Common myeloid progenitor, CD34-positive (primary cell): ENCODE data around the gene AMBP.

Experiments
- CTCF ChIA-PET: fragments of 350-600 bp; sonication (Branson Sonifier 250); formaldehyde crosslinking; loops from one replicate; lab custom pipeline; 2021; ENCODE audit warnings: antibody characterized with exemption; lab: Charles Lee
- POLR2A ChIA-PET: fragments of 350-600 bp; sonication (Branson Sonifier 250); formaldehyde crosslinking; loops from one replicate; lab custom pipeline; 2021; ENCODE audit warnings: antibody characterized with exemption; lab: Charles Lee
- DNase-seq, 3 donors: peaks; one replicate each; pipeline versions ENCODE4 v3.0.0 to v3.0.0-alpha.2; 2013
- H3K27ac ChIP-seq, 2 experiments: 1 replicate in 1 of 2; 2 replicates in 1 of 2; pipeline ENCODE4 v1.7.0; 2013; ENCODE audit warnings: inconsistent platforms in 2 of 2, low read length in 2 of 2, mild to moderate bottlenecking in 2 of 2, low read depth in 1 of 2, moderate library complexity in 1 of 2; ENCODE audit not compliant: severe bottlenecking in 2 of 2, insufficient read depth in 1 of 2, poor library complexity in 1 of 2
- H3K27me3 ChIP-seq, 5 experiments: replicated peaks in 2 of 5; 1 replicate in 3 of 5; 2 replicates in 2 of 5; pipeline versions ENCODE4 v1.6.1 to v1.7.0; 2013; ENCODE audit warnings: low read length in 4 of 5, mild to moderate bottlenecking in 2 of 5, moderate library complexity in 2 of 5, inconsistent platforms in 1 of 5; ENCODE audit not compliant: insufficient read depth in 5 of 5, control insufficient read depth in 4 of 5
- H3K36me3 ChIP-seq, 4 experiments: 1 replicate in 2 of 4; 2 replicates in 2 of 4; pipeline versions ENCODE4 v1.6.1 to v1.7.0; 2013; ENCODE audit warnings: low read length in 3 of 4, control low read depth in 1 of 4, mild to moderate bottlenecking in 1 of 4; ENCODE audit not compliant: control insufficient read depth in 4 of 4, insufficient read depth in 4 of 4
- H3K4me1 ChIP-seq, 4 experiments: 1 replicate in 3 of 4; 2 replicates in 1 of 4; pipeline versions ENCODE4 v1.6.1 to v1.7.1; 2013; ENCODE audit warnings: low read length in 3 of 4, mild to moderate bottlenecking in 3 of 4, control low read depth in 1 of 4, inconsistent platforms in 1 of 4, moderate library complexity in 1 of 4; ENCODE audit not compliant: control insufficient read depth in 4 of 4, insufficient read depth in 4 of 4; ENCODE audit errors: control extremely low read depth in 1 of 4
- H3K4me3 ChIP-seq, 7 experiments: 1 replicate in 4 of 7; 2 replicates in 3 of 7; pipeline versions ENCODE4 v1.5.1 to v1.7.0; 2013; ENCODE audit warnings: mild to moderate bottlenecking in 7 of 7, low read length in 6 of 7, moderate library complexity in 6 of 7, inconsistent platforms in 2 of 7, low read depth in 2 of 7, control low read depth in 1 of 7; ENCODE audit not compliant: insufficient read depth in 4 of 7, control insufficient read depth in 1 of 7; ENCODE audit errors: extremely low read depth in 1 of 7
- H3K9me3 ChIP-seq, 5 experiments: 1 replicate in 4 of 5; 2 replicates in 1 of 5; pipeline versions ENCODE4 v1.6.1 to v1.7.1; 2013; ENCODE audit warnings: low read length in 4 of 5, mild to moderate bottlenecking in 2 of 5, inconsistent platforms in 1 of 5, low read depth in 1 of 5, moderate library complexity in 1 of 5; ENCODE audit not compliant: control insufficient read depth in 4 of 5, insufficient read depth in 2 of 5; ENCODE audit errors: control extremely low read depth in 1 of 5
- WGBS: methylation state at CpG from one replicate; pipeline ENCODE4 v1.1.5; 2013; ENCODE audit not compliant: insufficient coverage; 5-methylcytosine and 5-hydroxymethylcytosine counted together

Gene AMBP

GRCh38 chr9:114123031-114123977 is 45.2 kb upstream of the AMBP start:
- Histone ChIP-seq H3K27ac (no peak overlapping the region), H3K27me3 (peaks cover 0 to 14% (median 8%) of the 10 kb centered on the region in 5 experiments), H3K36me3 (no peaks in the 10 kb centered on the region), H3K4me1 (no peaks in the 10 kb centered on the region), H3K4me3 (no peak overlapping the region), H3K9me3 (peaks cover 0 to 14% (median 6%) of the 10 kb centered on the region in 5 experiments)
- WGBS, result 96% methylated on average over 8 of the region's 9 CpGs
- ChIA-PET CTCF (interaction anchor here (1.0 to 1.5 kb wide), 4 partner anchors 10 to 17 kb away, joined by 3 to 5 read pairs (median 4); no protein-coding TSS in a partner anchor), POLR2A (interaction anchor here (0.6 kb wide), 1 partner anchor 328 kb away, joined by 3 read pairs; no protein-coding TSS in a partner anchor)
- DNase-seq, result no peak

- CTCF ChIA-PET, result interaction anchor here (1.2 to 1.5 kb wide), 4 partner anchors 9 to 16 kb away, joined by 4 to 5 read pairs (median 5); no protein-coding TSS in a partner anchor
- 96% methylated on average over 7 of the region's 9 CpGs for WGBS
- Histone ChIP-seq H3K4me3 (no peak overlapping the region), H3K27ac (no peak overlapping the region), H3K27me3 (peaks cover 0 to 21% (median 9%) of the 10 kb centered on the region in 5 experiments), H3K9me3 (peaks cover 0 to 6% (median under 1%) of the 10 kb centered on the region in 5 experiments), H3K4me1 (no peaks in the 10 kb centered on the region), H3K36me3 (no peaks in the 10 kb centered on the region)
- POLR2A ChIA-PET, result interaction anchor here (0.6 kb wide), 1 partner anchor 329 kb away, joined by 3 read pairs; no protein-coding TSS in a partner anchor
- DNase-seq, result no peak
Observed at GRCh38 chr9:114122136-114123027, 44.3 kb upstream of the AMBP start.

- Histone ChIP-seq H3K27ac (no peak overlapping the region), H3K4me1 (no peaks in the 10 kb centered on the region), H3K4me3 (no peak overlapping the region), H3K9me3 (no peaks in the 10 kb centered on the region), H3K27me3 (peaks cover 0 to 20% (median 9%) of the 10 kb centered on the region in 5 experiments), H3K36me3 (no peaks in the 10 kb centered on the region)
- CTCF ChIA-PET, result interaction anchor here (1.0 to 1.4 kb wide), 4 partner anchors 9 to 13 kb away, joined by 3 to 5 read pairs (median 4); no protein-coding TSS in a partner anchor
- POLR2A ChIA-PET, result no interaction called here
- WGBS, result 92% methylated on average over 15 of the region's 16 CpGs
- no peak for DNase-seq
Observed at GRCh38 chr9:114121227-114122135, 43.4 kb upstream of the AMBP start.

- CTCF ChIA-PET, result interaction anchor here (1.0 to 1.6 kb wide), 4 partner anchors 9 to 37 kb away, joined by 3 to 5 read pairs (median 4); no protein-coding TSS in a partner anchor
- DNase-seq, result no peak
- Histone ChIP-seq H3K27ac (no peak overlapping the region), H3K27me3 (peaks cover 0 to 26% (median 9%) of the 10 kb centered on the region in 5 experiments), H3K9me3 (no peaks in the 10 kb centered on the region), H3K4me3 (no peak overlapping the region), H3K36me3 (no peaks in the 10 kb centered on the region), H3K4me1 (no peaks in the 10 kb centered on the region)
- POLR2A ChIA-PET, result no interaction called here
- 50% methylated on average over 2 of the region's 4 CpGs for WGBS
Observed at GRCh38 chr9:114120192-114121014, 42.3 kb upstream of the AMBP start.

- WGBS, result 79% methylated on average over 7 of the region's 9 CpGs
- Histone ChIP-seq H3K27ac (no peak overlapping the region), H3K9me3 (no peaks in the 10 kb centered on the region), H3K4me3 (no peak overlapping the region), H3K4me1 (no peaks in the 10 kb centered on the region), H3K36me3 (no peaks in the 10 kb centered on the region), H3K27me3 (peaks cover 0 to 27% (median 6%) of the 10 kb centered on the region in 5 experiments)
- no peak for DNase-seq
- POLR2A ChIA-PET, result no interaction called here
- CTCF ChIA-PET, result interaction anchor here (1.6 kb wide), 1 partner anchor 37 kb away, joined by 3 read pairs; no protein-coding TSS in a partner anchor
Observed at GRCh38 chr9:114119242-114120191, 41.4 kb upstream of the AMBP start.
